ENCODE measurements around the gene NOVA2. TPM values are rescaled to one million over a fixed set of nuclear protein-coding genes. Genes with fewer than 3 reads are reported as not detected.

The NOVA2 gene
- total and polyA plus RNA-seq, 9 of the 15 experiments (the other 6 are each of a cell fraction or from before 2014, with no cell fraction given): not detected

DNA sequence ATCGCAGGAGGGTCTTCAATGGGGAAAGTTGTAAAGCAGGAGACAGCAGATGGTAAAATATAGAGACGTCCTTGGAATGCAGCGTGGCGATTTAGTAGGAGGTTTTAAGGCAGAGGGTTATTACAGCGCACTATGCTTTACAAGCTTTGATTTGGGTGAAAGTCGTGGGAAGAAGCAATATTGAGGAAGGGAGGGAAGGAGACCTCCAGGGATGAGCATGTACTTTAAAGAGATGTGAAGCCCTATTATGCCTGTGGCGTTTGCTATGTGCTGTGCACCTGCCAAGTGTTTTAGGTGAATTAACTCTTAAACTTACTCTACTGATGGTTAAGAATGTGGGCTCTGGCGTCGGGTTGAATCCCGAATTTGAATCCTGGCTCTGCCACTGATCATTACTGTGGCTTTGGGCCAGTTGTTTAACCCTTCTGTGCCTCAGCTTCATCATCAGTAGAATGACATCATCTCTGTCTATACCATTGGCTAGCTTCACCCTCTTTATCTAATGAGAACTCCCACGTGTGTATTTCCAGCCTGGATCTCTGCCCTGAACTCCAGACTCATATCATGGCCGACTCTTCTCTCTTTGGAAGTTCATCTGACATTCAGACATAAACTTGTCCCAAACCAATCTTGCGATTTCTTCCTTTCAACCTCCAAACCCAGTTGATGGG lies 22.2 kb upstream of the NOVA2 start (continued):
- peak; percentile 1 for TF ChIP-seq POLR2B (IDR thresholded peaks at IDR 0.05; ENCODE audit: low read depth, partially characterized antibody)
- peak; percentile 8; the same call in 1 of the 2 replicates for TF ChIP-seq MIER1 (IDR thresholded peaks at IDR 0.05; ENCODE audit: low read depth)
- TF ChIP-seq ZNF778 (CRISPR knock-in tag; IDR thresholded peaks at IDR 0.05): no peak
- TF ChIP-seq, protein P1, sequence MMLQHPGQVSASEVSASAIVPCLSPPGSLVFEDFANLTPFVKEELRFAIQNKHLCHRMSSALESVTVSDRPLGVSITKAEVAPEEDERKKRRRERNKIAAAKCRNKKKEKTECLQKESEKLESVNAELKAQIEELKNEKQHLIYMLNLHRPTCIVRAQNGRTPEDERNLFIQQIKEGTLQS (IDR thresholded peaks at IDR 0.05): peak; percentile 93
- TF ChIP-seq, protein P1 (CRISPR knock-in tag; conservative IDR thresholded peaks at IDR 0.05): no peak
- TF ChIP-seq, protein P2, sequence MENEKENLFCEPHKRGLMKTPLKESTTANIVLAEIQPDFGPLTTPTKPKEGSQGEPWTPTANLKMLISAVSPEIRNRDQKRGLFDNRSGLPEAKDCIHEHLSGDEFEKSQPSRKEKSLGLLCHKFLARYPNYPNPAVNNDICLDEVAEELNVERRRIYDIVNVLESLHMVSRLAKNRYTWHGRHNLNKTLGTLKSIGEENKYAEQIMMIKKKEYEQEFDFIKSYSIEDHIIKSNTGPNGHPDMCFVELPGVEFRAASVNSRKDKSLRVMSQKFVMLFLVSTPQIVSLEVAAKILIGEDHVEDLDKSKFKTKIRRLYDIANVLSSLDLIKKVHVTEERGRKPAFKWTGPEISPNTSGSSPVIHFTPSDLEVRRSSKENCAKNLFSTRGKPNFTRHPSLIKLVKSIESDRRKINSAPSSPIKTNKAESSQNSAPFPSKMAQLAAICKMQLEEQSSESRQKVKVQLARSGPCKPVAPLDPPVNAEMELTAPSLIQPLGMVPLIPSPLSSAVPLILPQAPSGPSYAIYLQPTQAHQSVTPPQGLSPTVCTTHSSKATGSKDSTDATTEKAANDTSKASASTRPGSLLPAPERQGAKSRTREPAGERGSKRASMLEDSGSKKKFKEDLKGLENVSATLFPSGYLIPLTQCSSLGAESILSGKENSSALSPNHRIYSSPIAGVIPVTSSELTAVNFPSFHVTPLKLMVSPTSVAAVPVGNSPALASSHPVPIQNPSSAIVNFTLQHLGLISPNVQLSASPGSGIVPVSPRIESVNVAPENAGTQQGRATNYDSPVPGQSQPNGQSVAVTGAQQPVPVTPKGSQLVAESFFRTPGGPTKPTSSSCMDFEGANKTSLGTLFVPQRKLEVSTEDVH (IDR thresholded peaks at IDR 0.05; ENCODE audit: low read depth, partially characterized antibody): no peak
- TF ChIP-seq SP1 (CRISPR knock-in tag; IDR thresholded peaks at IDR 0.05): no peak
- TF ChIP-seq GMEB1 (CRISPR knock-in tag; IDR thresholded peaks at IDR 0.05): no peak
- TF ChIP-seq, protein P3, sequence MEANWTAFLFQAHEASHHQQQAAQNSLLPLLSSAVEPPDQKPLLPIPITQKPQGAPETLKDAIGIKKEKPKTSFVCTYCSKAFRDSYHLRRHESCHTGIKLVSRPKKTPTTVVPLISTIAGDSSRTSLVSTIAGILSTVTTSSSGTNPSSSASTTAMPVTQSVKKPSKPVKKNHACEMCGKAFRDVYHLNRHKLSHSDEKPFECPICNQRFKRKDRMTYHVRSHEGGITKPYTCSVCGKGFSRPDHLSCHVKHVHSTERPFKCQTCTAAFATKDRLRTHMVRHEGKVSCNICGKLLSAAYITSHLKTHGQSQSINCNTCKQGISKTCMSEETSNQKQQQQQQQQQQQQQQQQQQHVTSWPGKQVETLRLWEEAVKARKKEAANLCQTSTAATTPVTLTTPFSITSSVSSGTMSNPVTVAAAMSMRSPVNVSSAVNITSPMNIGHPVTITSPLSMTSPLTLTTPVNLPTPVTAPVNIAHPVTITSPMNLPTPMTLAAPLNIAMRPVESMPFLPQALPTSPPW (CRISPR knock-in tag; IDR thresholded peaks at IDR 0.05): no peak
- TF ChIP-seq, protein P4, sequence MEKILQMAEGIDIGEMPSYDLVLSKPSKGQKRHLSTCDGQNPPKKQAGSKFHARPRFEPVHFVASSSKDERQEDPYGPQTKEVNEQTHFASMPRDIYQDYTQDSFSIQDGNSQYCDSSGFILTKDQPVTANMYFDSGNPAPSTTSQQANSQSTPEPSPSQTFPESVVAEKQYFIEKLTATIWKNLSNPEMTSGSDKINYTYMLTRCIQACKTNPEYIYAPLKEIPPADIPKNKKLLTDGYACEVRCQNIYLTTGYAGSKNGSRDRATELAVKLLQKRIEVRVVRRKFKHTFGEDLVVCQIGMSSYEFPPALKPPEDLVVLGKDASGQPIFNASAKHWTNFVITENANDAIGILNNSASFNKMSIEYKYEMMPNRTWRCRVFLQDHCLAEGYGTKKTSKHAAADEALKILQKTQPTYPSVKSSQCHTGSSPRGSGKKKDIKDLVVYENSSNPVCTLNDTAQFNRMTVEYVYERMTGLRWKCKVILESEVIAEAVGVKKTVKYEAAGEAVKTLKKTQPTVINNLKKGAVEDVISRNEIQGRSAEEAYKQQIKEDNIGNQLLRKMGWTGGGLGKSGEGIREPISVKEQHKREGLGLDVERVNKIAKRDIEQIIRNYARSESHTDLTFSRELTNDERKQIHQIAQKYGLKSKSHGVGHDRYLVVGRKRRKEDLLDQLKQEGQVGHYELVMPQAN (IDR thresholded peaks at IDR 0.05; ENCODE audit: borderline replicate concordance): peak; percentile 20; the same call in 1 of the 2 replicates
- TF ChIP-seq MYNN (IDR thresholded peaks at IDR 0.05): no peak
- no peak for TF ChIP-seq MYNN (CRISPR knock-in tag; IDR thresholded peaks at IDR 0.05)
- TF ChIP-seq MAFG (tag; conservative IDR thresholded peaks at IDR 0.05): no peak
- peak; percentile 92 for TF ChIP-seq ATF7 (IDR thresholded peaks at IDR 0.05)
- TF ChIP-seq, protein P5, sequence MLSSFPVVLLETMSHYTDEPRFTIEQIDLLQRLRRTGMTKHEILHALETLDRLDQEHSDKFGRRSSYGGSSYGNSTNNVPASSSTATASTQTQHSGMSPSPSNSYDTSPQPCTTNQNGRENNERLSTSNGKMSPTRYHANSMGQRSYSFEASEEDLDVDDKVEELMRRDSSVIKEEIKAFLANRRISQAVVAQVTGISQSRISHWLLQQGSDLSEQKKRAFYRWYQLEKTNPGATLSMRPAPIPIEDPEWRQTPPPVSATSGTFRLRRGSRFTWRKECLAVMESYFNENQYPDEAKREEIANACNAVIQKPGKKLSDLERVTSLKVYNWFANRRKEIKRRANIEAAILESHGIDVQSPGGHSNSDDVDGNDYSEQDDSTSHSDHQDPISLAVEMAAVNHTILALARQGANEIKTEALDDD (IDR thresholded peaks at IDR 0.05): no peak
- peak; percentile 24 for TF ChIP-seq SAP30 (IDR thresholded peaks at IDR 0.05; ENCODE audit: borderline replicate concordance, insufficient read depth, low read depth, low read length, poor library complexity, severe bottlenecking)
- peak; percentile 84 for TF ChIP-seq JUND (IDR thresholded peaks at IDR 0.05; ENCODE audit: borderline replicate concordance, low read depth, low read length)
- peak; percentile 67; the same call in 2 of the 3 replicates for TF ChIP-seq JUND (tag; IDR thresholded peaks at IDR 0.05; ENCODE audit: borderline replicate concordance, low read depth, low read length)
